ENCODE data around the gene CFAP161. TPM values are rescaled to one million over a fixed set of nuclear protein-coding genes. Genes with fewer than 3 reads are reported as not detected.

The CFAP161 gene
- total and polyA plus RNA-seq, 2 donors, result 0.24 to 0.37 TPM

GRCh38 chr15:81161160-81161673 is 27.1 kb downstream of the CFAP161 start:
- H3K27ac ChIP-seq (ENCODE audit: low read depth in 1 of 2, low read length in 1 of 2), result no peak overlapping the region

DNA sequence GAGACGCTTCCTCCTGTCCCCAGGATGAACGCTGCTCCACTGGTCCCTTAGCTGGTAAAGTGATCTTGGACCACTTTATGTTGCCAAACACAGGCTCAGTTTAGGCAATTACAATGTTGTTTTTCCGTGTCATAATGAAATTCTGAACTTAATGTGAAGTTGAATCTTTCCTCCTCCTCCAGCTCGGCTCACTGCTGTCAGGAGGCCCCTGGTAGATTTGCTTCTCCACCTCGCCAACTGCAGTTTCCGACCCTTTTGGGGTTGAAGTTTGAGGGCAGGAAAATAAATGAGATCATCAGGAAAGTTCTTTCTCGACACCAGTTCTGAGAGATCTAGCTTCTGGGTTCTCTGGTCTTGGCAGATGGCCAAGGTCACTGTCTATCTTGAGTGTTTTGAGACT is 27.8 kb downstream of the CFAP161 start:
- 85% methylated on average over 7 of the region's 7 CpGs for WGBS
- Histone ChIP-seq H3K27me3 (ENCODE audit: control insufficient read depth in 2 of 2, insufficient read depth in 1 of 2, low read length in 1 of 2) (peaks cover 0 to 2% of the 10 kb centered on the region in 2 donors), H3K36me3 (ENCODE audit: control insufficient read depth in 2 of 2, insufficient read depth in 2 of 2, low read length in 1 of 2) (no peaks in the 10 kb centered on the region), H3K4me3 (ENCODE audit: low read length in 2 of 2) (no peak overlapping the region), H3K9me3 (ENCODE audit: control insufficient read depth in 2 of 2, insufficient read depth in 1 of 2, low read length in 1 of 2) (no peaks in the 10 kb centered on the region), H3K27ac (ENCODE audit: low read depth in 1 of 2, low read length in 1 of 2) (no peak overlapping the region), H3K4me1 (ENCODE audit: control insufficient read depth in 2 of 2, insufficient read depth in 2 of 2, low read length in 2 of 2) (peaks cover 0 to 3% of the 10 kb centered on the region in 2 donors)
- DNase-seq (ENCODE audit: low read depth in 6 of 9, low spot score in 9 of 9), result no peak

More at GRCh38 chr15:81161160-81161673, 27.1 kb downstream of the CFAP161 start:
- Histone ChIP-seq H3K9me3 (ENCODE audit: control insufficient read depth in 2 of 2, insufficient read depth in 1 of 2, low read length in 1 of 2) (no peaks in the 10 kb centered on the region), H3K27me3 (ENCODE audit: control insufficient read depth in 2 of 2, insufficient read depth in 1 of 2, low read length in 1 of 2) (peaks cover 0 to 2% of the 10 kb centered on the region in 2 donors), H3K36me3 (ENCODE audit: control insufficient read depth in 2 of 2, insufficient read depth in 2 of 2, low read length in 1 of 2) (no peaks in the 10 kb centered on the region), H3K4me3 (ENCODE audit: low read length in 2 of 2) (no peak overlapping the region), H3K4me1 (ENCODE audit: control insufficient read depth in 2 of 2, insufficient read depth in 2 of 2, low read length in 2 of 2) (peaks cover 0 to 3% of the 10 kb centered on the region in 2 donors)
- under 1% methylated on average over 4 of the region's 4 CpGs for WGBS
- peak in 1 of 9 donors; percentile 18 for DNase-seq (ENCODE audit: low read depth in 6 of 9, low spot score in 9 of 9)

- Histone ChIP-seq H3K36me3 (ENCODE audit: control insufficient read depth in 2 of 2, insufficient read depth in 2 of 2, low read length in 1 of 2) (no peaks in the 10 kb centered on the region), H3K27me3 (ENCODE audit: control insufficient read depth in 2 of 2, insufficient read depth in 1 of 2, low read length in 1 of 2) (no peaks in the 10 kb centered on the region), H3K4me1 (ENCODE audit: control insufficient read depth in 2 of 2, insufficient read depth in 2 of 2, low read length in 2 of 2) (peaks cover 0 to 3% of the 10 kb centered on the region in 2 donors), H3K9me3 (ENCODE audit: control insufficient read depth in 2 of 2, insufficient read depth in 1 of 2, low read length in 1 of 2) (no peaks in the 10 kb centered on the region), H3K4me3 (ENCODE audit: low read length in 2 of 2) (no peak overlapping the region), H3K27ac (ENCODE audit: low read depth in 1 of 2, low read length in 1 of 2) (no peak overlapping the region)
- WGBS, result 40% methylated on average over 3 of the region's 3 CpGs
- no peak for DNase-seq (ENCODE audit: low read depth in 6 of 9, low spot score in 9 of 9)
These were observed 30.1 kb downstream of the CFAP161 start for GRCh38 chr15:81163961-81164800.

- H3K4me1 ChIP-seq (ENCODE audit: control insufficient read depth in 2 of 2, insufficient read depth in 2 of 2, low read length in 2 of 2), result peaks cover 0 to 3% of the 10 kb centered on the region in 2 donors
- no peak overlapping the region for H3K27ac ChIP-seq (ENCODE audit: low read depth in 1 of 2, low read length in 1 of 2)
- no peaks in the 10 kb centered on the region for H3K36me3 ChIP-seq (ENCODE audit: control insufficient read depth in 2 of 2, insufficient read depth in 2 of 2, low read length in 1 of 2)
- no peak overlapping the region for H3K4me3 ChIP-seq (ENCODE audit: low read length in 2 of 2)
- H3K27me3 ChIP-seq (ENCODE audit: control insufficient read depth in 2 of 2, insufficient read depth in 1 of 2, low read length in 1 of 2), result no peaks in the 10 kb centered on the region
- H3K9me3 ChIP-seq (ENCODE audit: control insufficient read depth in 2 of 2, insufficient read depth in 1 of 2, low read length in 1 of 2), result no peaks in the 10 kb centered on the region
- 96% methylated on average over 3 of the region's 3 CpGs for WGBS
- DNase-seq (ENCODE audit: low read depth in 6 of 9, low spot score in 9 of 9), result no peak
These were observed 31.5 kb downstream of the CFAP161 start for GRCh38 chr15:81165535-81165934.

GRCh38 chr15:81166636-81167305 is 32.7 kb downstream of the CFAP161 start:
- 80% methylated on average over 3 of the region's 3 CpGs for WGBS
- H3K36me3 ChIP-seq (ENCODE audit: control insufficient read depth in 2 of 2, insufficient read depth in 2 of 2, low read length in 1 of 2), result no peaks in the 10 kb centered on the region
- no peaks in the 10 kb centered on the region for H3K27me3 ChIP-seq (ENCODE audit: control insufficient read depth in 2 of 2, insufficient read depth in 1 of 2, low read length in 1 of 2)
- no peak overlapping the region for H3K27ac ChIP-seq (ENCODE audit: low read depth in 1 of 2, low read length in 1 of 2)
- no peaks in the 10 kb centered on the region for H3K9me3 ChIP-seq (ENCODE audit: control insufficient read depth in 2 of 2, insufficient read depth in 1 of 2, low read length in 1 of 2)
- H3K4me1 ChIP-seq (ENCODE audit: control insufficient read depth in 2 of 2, insufficient read depth in 2 of 2, low read length in 2 of 2), result no peaks in the 10 kb centered on the region
- DNase-seq (ENCODE audit: low read depth in 6 of 9, low spot score in 9 of 9), result no peak
- H3K4me3 ChIP-seq (ENCODE audit: low read length in 2 of 2), result no peak overlapping the region

GRCh38 chr15:81168131-81168526 is 34.1 kb downstream of the CFAP161 start:
- Histone ChIP-seq H3K27me3 (ENCODE audit: control insufficient read depth in 2 of 2, insufficient read depth in 1 of 2, low read length in 1 of 2) (no peaks in the 10 kb centered on the region), H3K4me3 (ENCODE audit: low read length in 2 of 2) (no peak overlapping the region), H3K9me3 (ENCODE audit: control insufficient read depth in 2 of 2, insufficient read depth in 1 of 2, low read length in 1 of 2) (no peaks in the 10 kb centered on the region), H3K27ac (ENCODE audit: low read depth in 1 of 2, low read length in 1 of 2) (no peak overlapping the region), H3K36me3 (ENCODE audit: control insufficient read depth in 2 of 2, insufficient read depth in 2 of 2, low read length in 1 of 2) (no peaks in the 10 kb centered on the region), H3K4me1 (ENCODE audit: control insufficient read depth in 2 of 2, insufficient read depth in 2 of 2, low read length in 2 of 2) (no peaks in the 10 kb centered on the region)
- no peak for DNase-seq (ENCODE audit: low read depth in 6 of 9, low spot score in 9 of 9)
- 96% methylated on average over 2 of the region's 2 CpGs for WGBS

DNA sequence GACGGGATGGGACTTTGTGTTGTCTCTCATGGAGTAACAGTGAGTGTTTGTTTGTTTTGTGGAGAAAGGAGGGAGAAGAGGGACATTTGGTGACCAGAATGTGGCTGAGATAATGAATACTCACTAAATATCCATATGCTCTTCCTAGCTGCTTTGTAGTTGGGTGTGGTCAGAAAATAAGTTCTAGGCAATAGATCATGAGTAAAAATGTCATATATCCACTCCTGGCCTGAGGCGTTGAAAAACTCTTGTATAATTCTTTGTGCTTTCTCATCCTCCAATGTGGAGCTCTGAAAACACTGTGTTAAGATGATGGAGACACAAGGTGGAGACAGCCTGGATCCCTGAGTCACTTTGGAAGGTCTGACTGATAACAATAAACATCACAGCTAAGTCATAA is 34.6 kb downstream of the CFAP161 start:
- no peak overlapping the region for H3K27ac ChIP-seq (ENCODE audit: low read depth in 1 of 2, low read length in 1 of 2)
- no peaks in the 10 kb centered on the region for H3K27me3 ChIP-seq (ENCODE audit: control insufficient read depth in 2 of 2, insufficient read depth in 1 of 2, low read length in 1 of 2)
- H3K4me3 ChIP-seq (ENCODE audit: low read length in 2 of 2), result no peak overlapping the region
- DNase-seq (ENCODE audit: low read depth in 6 of 9, low spot score in 9 of 9), result no peak
- H3K36me3 ChIP-seq (ENCODE audit: control insufficient read depth in 2 of 2, insufficient read depth in 2 of 2, low read length in 1 of 2), result no peaks in the 10 kb centered on the region
- no peaks in the 10 kb centered on the region for H3K9me3 ChIP-seq (ENCODE audit: control insufficient read depth in 2 of 2, insufficient read depth in 1 of 2, low read length in 1 of 2)
- WGBS, result 95% methylated on average over 2 of the region's 2 CpGs
- no peaks in the 10 kb centered on the region for H3K4me1 ChIP-seq (ENCODE audit: control insufficient read depth in 2 of 2, insufficient read depth in 2 of 2, low read length in 2 of 2)

GRCh38 chr15:81170511-81170910 is 36.4 kb downstream of the CFAP161 start:
- H3K9me3 ChIP-seq (ENCODE audit: control insufficient read depth in 2 of 2, insufficient read depth in 1 of 2, low read length in 1 of 2), result no peaks in the 10 kb centered on the region
- no peaks in the 10 kb centered on the region for H3K27me3 ChIP-seq (ENCODE audit: control insufficient read depth in 2 of 2, insufficient read depth in 1 of 2, low read length in 1 of 2)
- no peak for DNase-seq (ENCODE audit: low read depth in 6 of 9, low spot score in 9 of 9)
- no peaks in the 10 kb centered on the region for H3K36me3 ChIP-seq (ENCODE audit: control insufficient read depth in 2 of 2, insufficient read depth in 2 of 2, low read length in 1 of 2)
- no peak overlapping the region for H3K27ac ChIP-seq (ENCODE audit: low read depth in 1 of 2, low read length in 1 of 2)
- WGBS, result 72% methylated on average over 3 of the region's 3 CpGs
- H3K4me1 ChIP-seq (ENCODE audit: control insufficient read depth in 2 of 2, insufficient read depth in 2 of 2, low read length in 2 of 2), result no peaks in the 10 kb centered on the region
- H3K4me3 ChIP-seq (ENCODE audit: low read length in 2 of 2), result no peak overlapping the region

GRCh38 chr15:81171286-81171685 is 37.2 kb downstream of the CFAP161 start:
- Histone ChIP-seq H3K4me1 (ENCODE audit: control insufficient read depth in 2 of 2, insufficient read depth in 2 of 2, low read length in 2 of 2) (no peaks in the 10 kb centered on the region), H3K27ac (ENCODE audit: low read depth in 1 of 2, low read length in 1 of 2) (no peak overlapping the region), H3K4me3 (ENCODE audit: low read length in 2 of 2) (no peak overlapping the region), H3K36me3 (ENCODE audit: control insufficient read depth in 2 of 2, insufficient read depth in 2 of 2, low read length in 1 of 2) (no peaks in the 10 kb centered on the region), H3K9me3 (ENCODE audit: control insufficient read depth in 2 of 2, insufficient read depth in 1 of 2, low read length in 1 of 2) (no peaks in the 10 kb centered on the region), H3K27me3 (ENCODE audit: control insufficient read depth in 2 of 2, insufficient read depth in 1 of 2, low read length in 1 of 2) (no peaks in the 10 kb centered on the region)
- DNase-seq (ENCODE audit: low read depth in 6 of 9, low spot score in 9 of 9), result no peak

Data from thymus (tissue), 11 donors.